Uterus (tissue), 2 donors: Measurements from ENCODE around the gene LRRC7.

Experiments
- POLR2A ChIP-seq, 2 donors: fragments of 450-650 bp; IDR thresholded peaks; one replicate each; pipeline ENCODE4 v1.6.1; 2016; ENCODE audit warnings: antibody characterized with exemption in 2 of 2, mild to moderate bottlenecking in 1 of 2, moderate library complexity in 1 of 2
- TF ChIP-seq, protein P1 (sequence below), 4 experiments: fragments of 200-600 bp in 2 of 4; fragments of 450-650 bp in 2 of 4; sonication (generic) in 2 of 4; IDR thresholded peaks; one replicate each; pipeline ENCODE4 v1.5.1; 2016 to 2019; ENCODE audit warnings: antibody characterized with exemption in 4 of 4, mild to moderate bottlenecking in 2 of 4, moderate library complexity in 1 of 4

DNA sequence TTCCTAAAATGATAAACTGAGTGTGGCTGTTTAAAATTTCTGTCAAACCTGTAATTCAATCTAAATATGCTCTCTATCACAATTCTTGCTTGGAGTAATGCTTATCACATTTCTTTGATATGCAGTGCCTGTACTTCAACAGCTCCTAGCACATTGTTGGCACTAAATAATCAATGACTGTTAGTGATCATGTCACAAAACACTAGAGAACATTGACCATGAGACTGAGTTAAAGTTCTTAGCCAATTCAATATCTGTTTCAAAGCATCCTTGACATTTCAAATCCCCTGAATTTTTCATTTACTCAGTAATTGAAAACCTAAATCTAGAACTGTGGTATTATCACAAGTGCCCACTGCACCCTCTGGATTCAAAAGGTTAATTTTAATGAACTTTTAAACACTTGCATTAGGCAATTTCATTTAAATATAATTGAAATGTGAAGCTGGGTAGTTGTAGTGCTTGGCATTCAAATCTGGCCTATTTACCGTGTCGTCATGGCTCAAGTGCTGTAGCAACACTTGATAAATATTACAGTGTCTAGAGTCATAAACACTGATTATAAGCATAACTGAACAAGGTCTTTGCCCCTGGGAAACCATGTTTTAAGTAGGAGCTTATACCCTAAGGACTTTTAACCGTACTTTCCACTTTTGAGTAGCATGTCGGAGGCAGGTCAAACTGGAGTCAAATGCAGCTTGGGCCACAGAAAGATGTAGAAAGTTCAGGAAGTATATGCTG is 143.6 kb downstream of the LRRC7 start:
- TF ChIP-seq, protein P1, sequence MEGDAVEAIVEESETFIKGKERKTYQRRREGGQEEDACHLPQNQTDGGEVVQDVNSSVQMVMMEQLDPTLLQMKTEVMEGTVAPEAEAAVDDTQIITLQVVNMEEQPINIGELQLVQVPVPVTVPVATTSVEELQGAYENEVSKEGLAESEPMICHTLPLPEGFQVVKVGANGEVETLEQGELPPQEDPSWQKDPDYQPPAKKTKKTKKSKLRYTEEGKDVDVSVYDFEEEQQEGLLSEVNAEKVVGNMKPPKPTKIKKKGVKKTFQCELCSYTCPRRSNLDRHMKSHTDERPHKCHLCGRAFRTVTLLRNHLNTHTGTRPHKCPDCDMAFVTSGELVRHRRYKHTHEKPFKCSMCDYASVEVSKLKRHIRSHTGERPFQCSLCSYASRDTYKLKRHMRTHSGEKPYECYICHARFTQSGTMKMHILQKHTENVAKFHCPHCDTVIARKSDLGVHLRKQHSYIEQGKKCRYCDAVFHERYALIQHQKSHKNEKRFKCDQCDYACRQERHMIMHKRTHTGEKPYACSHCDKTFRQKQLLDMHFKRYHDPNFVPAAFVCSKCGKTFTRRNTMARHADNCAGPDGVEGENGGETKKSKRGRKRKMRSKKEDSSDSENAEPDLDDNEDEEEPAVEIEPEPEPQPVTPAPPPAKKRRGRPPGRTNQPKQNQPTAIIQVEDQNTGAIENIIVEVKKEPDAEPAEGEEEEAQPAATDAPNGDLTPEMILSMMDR (IDR thresholded peaks at IDR 0.05): no peak
- TF ChIP-seq POLR2A (IDR thresholded peaks at IDR 0.05): no peak
